ENCODE measurements around the gene TMEM184B.
"Not testable (repeated sequence)": the region's sequence is repeated elsewhere in the genome, so short reads cannot be mapped to it uniquely, and the experiment has no call there.

Gene TMEM184B

GRCh38 chr22:38247713-38248112 lies 25.1 kb downstream of the TMEM184B start:
- no peak for DNase-seq

- no peak for DNase-seq
These were observed 26.1 kb downstream of the TMEM184B start for GRCh38 chr22:38246692-38247091.

GRCh38 chr22:38246046-38246658 lies 26.7 kb downstream of the TMEM184B start:
- no peak for DNase-seq

- no peak for DNase-seq
These were observed 28.7 kb downstream of the TMEM184B start for GRCh38 chr22:38244106-38244505.

- peak; percentile 98 for DNase-seq
These were observed 29.6 kb downstream of the TMEM184B start for GRCh38 chr22:38243007-38243765.

- DNase-seq = peak; percentile 73
These were observed 32.0 kb downstream of the TMEM184B start for GRCh38 chr22:38240734-38241252.

GRCh38 chr22:38239101-38239761 lies 33.6 kb downstream of the TMEM184B start:
- no peak for DNase-seq

GRCh38 chr22:38238519-38239071 lies 34.2 kb downstream of the TMEM184B start:
- no peak for DNase-seq

GRCh38 chr22:38236786-38237185 lies 36.0 kb downstream of the TMEM184B start:
- no peak for DNase-seq

GRCh38 chr22:38235240-38235850 lies 37.5 kb downstream of the TMEM184B start:
- no peak for DNase-seq

GRCh38 chr22:38233856-38234255 lies 39.0 kb downstream of the TMEM184B start:
- DNase-seq = not testable (repeated sequence)

GRCh38 chr22:38233427-38233826 lies 39.4 kb downstream of the TMEM184B start:
- no peak for DNase-seq

GRCh38 chr22:38232196-38232595 lies 40.6 kb downstream of the TMEM184B start:
- no peak for DNase-seq

GRCh38 chr22:38230916-38231315 lies 41.9 kb downstream of the TMEM184B start:
- no peak for DNase-seq

- DNase-seq = peak; percentile 75
These were observed 42.5 kb downstream of the TMEM184B start for GRCh38 chr22:38230108-38230825.

- peak; percentile 19 for DNase-seq
These were observed 43.7 kb downstream of the TMEM184B start for GRCh38 chr22:38228873-38229740.

GRCh38 chr22:38228326-38228872 lies 44.4 kb downstream of the TMEM184B start:
- DNase-seq = no peak

- no peak for DNase-seq
These were observed 45.8 kb downstream of the TMEM184B start for GRCh38 chr22:38226853-38227649.

GRCh38 chr22:38223289-38223960 lies 49.4 kb downstream of the TMEM184B start:
- DNase-seq = no peak

- DNase-seq = no peak
These were observed 50.1 kb downstream of the TMEM184B start for GRCh38 chr22:38222797-38223119.
